HG02981 (cell line): ENCODE data around the gene C21orf58.
A peak's percentile ranks its signal among the peaks of the same experiment; 100 is the strongest.
"Not testable (repeated sequence)": the region's sequence is repeated elsewhere in the genome, so short reads cannot be mapped to it uniquely, and the experiment has no call there.

ENCODE experiments used
- ATAC-seq: cut with Tn5 transposase; IDR thresholded peaks from one replicate; pipeline ENCODE4 v1.9.1; 2021; ENCODE audit warnings: mild to moderate bottlenecking, moderate library complexity; ENCODE audit not compliant: unreplicated experiment

The C21orf58 gene

GRCh38 chr21:46323710-46324389 lies at the start of gene C21orf58, which contains the start of gene PCNT:
Gene C21orf58 (minus strand): TSS chr21:46323870. CDS start chr21:46322738, 1,132 bp downstream.
Gene PCNT (plus strand): TSS chr21:46324156. CDS start chr21:46324229, 73 bp downstream.
- peak; percentile 75 for ATAC-seq

- ATAC-seq = not testable (repeated sequence)
These were observed 49.3 kb upstream of the C21orf58 start for GRCh38 chr21:46372947-46373346.

- ATAC-seq = no peak
These were observed 48.4 kb upstream of the C21orf58 start for GRCh38 chr21:46372014-46372485.

GRCh38 chr21:46371204-46372013 lies 47.7 kb upstream of the C21orf58 start:
- ATAC-seq = no peak

GRCh38 chr21:46369520-46370235 lies 46.0 kb upstream of the C21orf58 start:
- ATAC-seq = no peak

GRCh38 chr21:46368533-46369285 lies 45.0 kb upstream of the C21orf58 start:
- peak; percentile 56 for ATAC-seq

- ATAC-seq = no peak
These were observed 43.3 kb upstream of the C21orf58 start for GRCh38 chr21:46366966-46367365.

GRCh38 chr21:46366561-46366960 lies 42.9 kb upstream of the C21orf58 start:
- no peak for ATAC-seq

- no peak for ATAC-seq
These were observed 42.4 kb upstream of the C21orf58 start for GRCh38 chr21:46366091-46366490.

- ATAC-seq = no peak
These were observed 40.0 kb upstream of the C21orf58 start for GRCh38 chr21:46363698-46364097.

- no peak for ATAC-seq
These were observed 39.3 kb upstream of the C21orf58 start for GRCh38 chr21:46362946-46363345.

- ATAC-seq = no peak
These were observed 38.3 kb upstream of the C21orf58 start for GRCh38 chr21:46361935-46362334.

- ATAC-seq = no peak
These were observed 37.5 kb upstream of the C21orf58 start for GRCh38 chr21:46361176-46361575.

GRCh38 chr21:46357684-46358425 lies 34.2 kb upstream of the C21orf58 start:
- no peak for ATAC-seq

GRCh38 chr21:46357335-46357604 lies 33.6 kb upstream of the C21orf58 start:
- ATAC-seq = no peak

- no peak for ATAC-seq
These were observed 33.0 kb upstream of the C21orf58 start for GRCh38 chr21:46356494-46357334.

GRCh38 chr21:46356005-46356338 lies 32.3 kb upstream of the C21orf58 start:
- ATAC-seq = no peak

GRCh38 chr21:46355161-46356004 lies 31.7 kb upstream of the C21orf58 start:
- ATAC-seq = no peak
